ENCODE results near the gene INSM2.

Gene INSM2

GRCh38 chr14:35576856-35577255 lies 42.9 kb downstream of the INSM2 start:
- Histone ChIP-seq H3K27ac (ENCODE audit: low read depth, low read length) (no peak overlapping the region), H3K4me1 (ENCODE audit: control insufficient read depth, insufficient read depth, low read length) (no peaks in the 10 kb centered on the region), H3K27me3 (ENCODE audit: control insufficient read depth, insufficient read depth, low read length) (no peaks in the 10 kb centered on the region), H3K9me3 (ENCODE audit: control insufficient read depth, insufficient read depth, low read depth, low read length) (no peaks in the 10 kb centered on the region), H3K4me3 (ENCODE audit: low read depth, low read length) (no peak overlapping the region), H3K36me3 (ENCODE audit: control insufficient read depth, insufficient read depth, low read length) (no peaks in the 10 kb centered on the region), H3K9ac (ENCODE audit: low read length) (no peak overlapping the region)

DNA sequence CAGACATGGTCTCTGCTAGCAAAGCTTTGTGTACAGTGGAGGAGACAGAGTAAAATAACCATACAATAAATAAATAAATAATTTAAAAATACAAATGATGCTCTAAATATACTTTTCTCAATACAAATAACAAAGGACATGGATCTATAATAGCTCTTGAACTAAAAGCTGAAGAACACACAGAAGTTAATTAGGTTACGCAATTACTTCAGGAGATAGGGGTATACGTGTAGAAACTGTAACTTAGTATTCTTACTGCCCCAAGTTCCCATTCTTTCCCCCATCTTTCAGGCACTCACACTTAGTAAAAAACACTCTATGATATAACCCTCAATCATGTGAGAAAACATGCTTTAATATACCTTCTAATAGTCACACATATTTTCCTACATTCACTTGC lies 44.2 kb downstream of the INSM2 start:
- Histone ChIP-seq H3K4me3 (ENCODE audit: low read depth, low read length) (no peak overlapping the region), H3K9me3 (ENCODE audit: control insufficient read depth, insufficient read depth, low read depth, low read length) (no peaks in the 10 kb centered on the region), H3K9ac (ENCODE audit: low read length) (no peak overlapping the region), H3K4me1 (ENCODE audit: control insufficient read depth, insufficient read depth, low read length) (no peaks in the 10 kb centered on the region), H3K36me3 (ENCODE audit: control insufficient read depth, insufficient read depth, low read length) (no peaks in the 10 kb centered on the region), H3K27me3 (ENCODE audit: control insufficient read depth, insufficient read depth, low read length) (no peaks in the 10 kb centered on the region), H3K27ac (ENCODE audit: low read depth, low read length) (no peak overlapping the region)

DNA sequence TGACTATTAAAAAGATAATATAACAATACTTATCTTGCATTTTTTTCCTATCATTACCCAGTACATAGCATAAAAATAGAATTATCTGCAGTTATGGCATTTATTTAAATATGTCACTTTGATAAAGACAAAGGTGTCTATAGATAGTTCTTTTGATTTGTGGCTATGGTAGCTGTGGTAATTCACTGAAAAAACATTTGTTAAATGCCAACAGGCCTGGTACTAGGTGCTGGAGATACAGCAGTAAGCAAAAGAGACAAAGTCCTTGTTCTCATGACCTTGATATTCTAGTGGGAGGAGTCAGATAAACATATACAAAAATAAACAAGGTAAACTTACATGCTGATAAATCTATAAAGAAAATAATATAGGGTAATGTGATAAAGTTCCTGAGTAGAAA lies 44.7 kb downstream of the INSM2 start:
- H3K9me3 ChIP-seq (ENCODE audit: control insufficient read depth, insufficient read depth, low read depth, low read length), result no peaks in the 10 kb centered on the region
- no peak overlapping the region for H3K4me3 ChIP-seq (ENCODE audit: low read depth, low read length)
- no peaks in the 10 kb centered on the region for H3K4me1 ChIP-seq (ENCODE audit: control insufficient read depth, insufficient read depth, low read length)
- no peaks in the 10 kb centered on the region for H3K36me3 ChIP-seq (ENCODE audit: control insufficient read depth, insufficient read depth, low read length)
- H3K9ac ChIP-seq (ENCODE audit: low read length), result no peak overlapping the region
- no peaks in the 10 kb centered on the region for H3K27me3 ChIP-seq (ENCODE audit: control insufficient read depth, insufficient read depth, low read length)
- no peak overlapping the region for H3K27ac ChIP-seq (ENCODE audit: low read depth, low read length)

All from HUES6 (cell line).